Common myeloid progenitor, CD34-positive (primary cell): ENCODE data around the gene ZNF701.
A peak's percentile ranks its signal among the peaks of the same experiment; 100 is the strongest.
"Not testable (repeated sequence)": the region's sequence is repeated elsewhere in the genome, so short reads cannot be mapped to it uniquely, and the experiment has no call there.

ENCODE experiments used
- CTCF ChIA-PET: fragments of 350-600 bp; sonication (Branson Sonifier 250); formaldehyde crosslinking; loops from one replicate; lab custom pipeline; 2021; ENCODE audit warnings: antibody characterized with exemption; lab: Charles Lee
- POLR2A ChIA-PET: fragments of 350-600 bp; sonication (Branson Sonifier 250); formaldehyde crosslinking; loops from one replicate; lab custom pipeline; 2021; ENCODE audit warnings: antibody characterized with exemption; lab: Charles Lee
- DNase-seq, 3 donors: peaks; one replicate each; pipeline versions ENCODE4 v3.0.0 to v3.0.0-alpha.2; 2013
- H3K27ac ChIP-seq, 2 experiments: 1 replicate in 1 of 2; 2 replicates in 1 of 2; pipeline ENCODE4 v1.7.0; 2013; ENCODE audit warnings: inconsistent platforms in 2 of 2, low read length in 2 of 2, mild to moderate bottlenecking in 2 of 2, low read depth in 1 of 2, moderate library complexity in 1 of 2; ENCODE audit not compliant: severe bottlenecking in 2 of 2, insufficient read depth in 1 of 2, poor library complexity in 1 of 2
- H3K27me3 ChIP-seq, 5 experiments: replicated peaks in 2 of 5; 1 replicate in 3 of 5; 2 replicates in 2 of 5; pipeline versions ENCODE4 v1.6.1 to v1.7.0; 2013; ENCODE audit warnings: low read length in 4 of 5, mild to moderate bottlenecking in 2 of 5, moderate library complexity in 2 of 5, inconsistent platforms in 1 of 5; ENCODE audit not compliant: insufficient read depth in 5 of 5, control insufficient read depth in 4 of 5
- H3K36me3 ChIP-seq, 4 experiments: 1 replicate in 2 of 4; 2 replicates in 2 of 4; pipeline versions ENCODE4 v1.6.1 to v1.7.0; 2013; ENCODE audit warnings: low read length in 3 of 4, control low read depth in 1 of 4, mild to moderate bottlenecking in 1 of 4; ENCODE audit not compliant: control insufficient read depth in 4 of 4, insufficient read depth in 4 of 4
- H3K4me1 ChIP-seq, 4 experiments: 1 replicate in 3 of 4; 2 replicates in 1 of 4; pipeline versions ENCODE4 v1.6.1 to v1.7.1; 2013; ENCODE audit warnings: low read length in 3 of 4, mild to moderate bottlenecking in 3 of 4, control low read depth in 1 of 4, inconsistent platforms in 1 of 4, moderate library complexity in 1 of 4; ENCODE audit not compliant: control insufficient read depth in 4 of 4, insufficient read depth in 4 of 4; ENCODE audit errors: control extremely low read depth in 1 of 4
- H3K4me3 ChIP-seq, 7 experiments: 1 replicate in 4 of 7; 2 replicates in 3 of 7; pipeline versions ENCODE4 v1.5.1 to v1.7.0; 2013; ENCODE audit warnings: mild to moderate bottlenecking in 7 of 7, low read length in 6 of 7, moderate library complexity in 6 of 7, inconsistent platforms in 2 of 7, low read depth in 2 of 7, control low read depth in 1 of 7; ENCODE audit not compliant: insufficient read depth in 4 of 7, control insufficient read depth in 1 of 7; ENCODE audit errors: extremely low read depth in 1 of 7
- H3K9me3 ChIP-seq, 5 experiments: 1 replicate in 4 of 5; 2 replicates in 1 of 5; pipeline versions ENCODE4 v1.6.1 to v1.7.1; 2013; ENCODE audit warnings: low read length in 4 of 5, mild to moderate bottlenecking in 2 of 5, inconsistent platforms in 1 of 5, low read depth in 1 of 5, moderate library complexity in 1 of 5; ENCODE audit not compliant: control insufficient read depth in 4 of 5, insufficient read depth in 2 of 5; ENCODE audit errors: control extremely low read depth in 1 of 5
- WGBS: methylation state at CpG from one replicate; pipeline ENCODE4 v1.1.5; 2013; ENCODE audit not compliant: insufficient coverage; 5-methylcytosine and 5-hydroxymethylcytosine counted together

The ZNF701 gene

DNA sequence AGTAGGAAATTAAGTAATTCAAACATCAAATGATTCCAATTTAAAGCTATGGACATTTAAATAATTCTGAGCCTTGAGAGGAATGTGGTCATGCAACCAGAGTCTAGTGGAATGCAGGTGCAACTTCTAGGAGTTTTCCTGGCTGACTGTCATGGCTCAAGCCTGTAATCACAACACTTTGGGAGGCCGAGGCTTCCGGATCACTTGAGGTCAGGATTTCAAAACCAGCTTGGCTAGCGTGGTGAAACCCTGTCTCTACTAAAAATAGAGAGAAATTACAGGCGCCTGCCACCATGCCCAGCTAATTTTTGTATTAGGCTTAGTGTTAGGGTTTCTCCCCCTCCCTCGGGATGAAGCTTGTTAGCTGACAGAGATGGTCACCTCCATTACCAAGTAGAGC is 36.2 kb upstream of the ZNF701 start:
- no peak overlapping the region for H3K27ac ChIP-seq
- WGBS = 97% methylated on average over 3 of the region's 5 CpGs

DNA sequence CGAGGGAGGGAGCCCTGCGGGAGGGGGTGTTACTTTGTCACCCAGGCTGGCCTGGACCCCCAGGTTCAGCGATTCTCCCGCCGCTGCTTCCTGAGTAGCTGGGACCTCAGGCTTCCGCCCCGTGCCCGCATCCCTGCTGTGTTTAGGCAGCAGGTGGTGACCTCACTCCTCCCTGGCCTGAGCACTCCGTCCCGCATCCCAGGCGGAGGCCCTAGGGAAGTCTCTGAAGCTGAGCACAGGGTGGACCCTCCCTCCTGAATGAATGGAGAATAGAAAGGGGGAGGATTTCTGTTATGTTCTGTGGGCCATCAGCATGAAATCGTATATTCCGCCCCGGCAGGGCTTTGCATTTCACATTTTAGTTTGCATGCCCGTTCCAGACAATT is 34.7 kb upstream of the ZNF701 start:
- POLR2A ChIA-PET, CTCF ChIA-PET, H3K27me3 ChIP-seq, H3K27ac ChIP-seq: not testable (repeated sequence)
- Histone ChIP-seq H3K4me3 (peak overlapping the region; percentile 44 to 90 (median 79)), H3K36me3 (peaks cover 0 to 12% (median 5%) of the 10 kb centered on the region in 4 experiments), H3K4me1 (peaks cover 0 to 17% (median 10%) of the 10 kb centered on the region in 4 experiments), H3K9me3 (peaks cover 0 to 10% (median 4%) of the 10 kb centered on the region in 5 experiments)
- peak in 2 of 3 donors; percentile 63 to 67 for DNase-seq
- 0% methylated on average over 3 of the region's 15 CpGs for WGBS

More for the DNA sequence above, 36.2 kb upstream of the ZNF701 start:
- H3K4me1 ChIP-seq = peaks cover 0 to 17% (median 10%) of the 10 kb centered on the region in 4 experiments
- H3K9me3 ChIP-seq = peaks cover 0 to 1% (median 0%) of the 10 kb centered on the region in 5 experiments
- H3K4me3 ChIP-seq = no peak overlapping the region
- H3K27me3 ChIP-seq = no peaks in the 10 kb centered on the region
- DNase-seq = no peak
- POLR2A ChIA-PET = no interaction called here
- H3K36me3 ChIP-seq = peaks cover 0 to 8% (median 2%) of the 10 kb centered on the region in 4 experiments
- CTCF ChIA-PET = no interaction called here

DNA sequence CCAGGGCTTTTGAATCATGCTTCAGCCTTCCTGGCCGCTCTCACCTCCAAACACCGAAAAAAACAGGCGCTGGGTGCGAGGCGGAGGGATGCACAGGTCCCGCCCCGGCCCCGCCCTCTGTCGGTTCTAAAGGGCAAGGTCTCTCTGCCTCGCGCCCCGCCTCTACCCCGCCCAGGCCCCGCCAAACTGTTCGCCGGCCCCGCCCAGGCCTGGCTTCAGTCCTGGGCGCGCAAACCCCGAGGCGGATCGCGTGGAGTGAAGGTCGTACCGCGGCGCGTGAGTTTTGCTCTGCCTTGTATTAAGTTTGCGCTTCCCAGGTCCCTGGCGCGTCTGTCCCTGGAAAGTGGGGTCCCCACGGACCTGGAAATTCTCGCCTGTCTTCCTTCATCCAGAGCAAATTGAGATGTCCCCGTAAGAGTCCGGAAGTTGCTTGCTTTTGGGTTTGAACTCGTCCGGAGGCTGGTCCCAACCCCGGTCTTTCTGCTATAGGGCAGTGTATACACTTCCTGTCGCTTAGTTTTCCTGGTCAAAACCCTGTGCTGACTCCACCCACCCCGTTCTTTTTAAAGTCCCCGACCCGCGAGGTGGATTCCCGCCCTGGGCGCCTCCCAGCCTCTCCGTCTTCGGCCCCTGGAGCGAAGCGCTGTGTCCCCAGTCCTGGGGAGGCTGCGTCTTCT is 34.2 kb upstream of the ZNF701 start:
- Histone ChIP-seq H3K36me3 (peaks cover 0 to 17% (median 5%) of the 10 kb centered on the region in 4 experiments), H3K4me1 (peaks cover 0 to 17% (median 10%) of the 10 kb centered on the region in 4 experiments), H3K27me3 (no peaks in the 10 kb centered on the region), H3K27ac (peak overlapping the region; percentile 46 to 81), H3K4me3 (peak overlapping the region; percentile 69 to 90 (median 79)), H3K9me3 (peaks cover 0 to 14% (median 4%) of the 10 kb centered on the region in 5 experiments)
- DNase-seq = peak; percentile 87 to 93 (median 93)
- WGBS = 3% methylated on average over 49 of the region's 50 CpGs
- CTCF ChIA-PET = no interaction called here
- POLR2A ChIA-PET = no interaction called here

DNA sequence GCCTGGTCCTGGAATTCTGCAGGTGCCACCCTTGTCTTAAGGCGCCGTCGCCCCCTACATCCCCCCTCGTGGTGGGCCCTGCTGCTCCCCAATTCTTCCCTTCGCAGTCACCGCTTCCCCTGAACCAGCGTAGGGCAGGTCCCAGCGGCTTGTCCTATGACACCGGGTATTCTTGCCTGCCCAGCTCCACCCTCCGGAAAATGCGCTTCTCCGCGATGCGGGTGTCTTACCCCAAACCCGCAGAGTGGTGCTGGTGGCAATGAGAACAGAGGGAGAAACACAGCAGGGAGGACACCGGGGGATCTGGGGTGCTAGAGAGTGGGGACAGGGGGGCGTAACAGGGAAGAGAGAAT is 33.7 kb upstream of the ZNF701 start:
- Histone ChIP-seq H3K9me3 (peaks cover 0 to 15% (median 4%) of the 10 kb centered on the region in 5 experiments), H3K4me1 (peaks cover 0 to 17% (median 10%) of the 10 kb centered on the region in 4 experiments), H3K27me3 (no peaks in the 10 kb centered on the region), H3K36me3 (peaks cover 0 to 20% (median 7%) of the 10 kb centered on the region in 4 experiments), H3K27ac (peak overlapping the region; percentile 46 to 81), H3K4me3 (peak overlapping the region; percentile 69 to 90 (median 79))
- POLR2A ChIA-PET = no interaction called here
- WGBS = 13% methylated on average over 14 of the region's 17 CpGs
- CTCF ChIA-PET = no interaction called here
- peak; percentile 42 to 81 (median 75) for DNase-seq

DNA sequence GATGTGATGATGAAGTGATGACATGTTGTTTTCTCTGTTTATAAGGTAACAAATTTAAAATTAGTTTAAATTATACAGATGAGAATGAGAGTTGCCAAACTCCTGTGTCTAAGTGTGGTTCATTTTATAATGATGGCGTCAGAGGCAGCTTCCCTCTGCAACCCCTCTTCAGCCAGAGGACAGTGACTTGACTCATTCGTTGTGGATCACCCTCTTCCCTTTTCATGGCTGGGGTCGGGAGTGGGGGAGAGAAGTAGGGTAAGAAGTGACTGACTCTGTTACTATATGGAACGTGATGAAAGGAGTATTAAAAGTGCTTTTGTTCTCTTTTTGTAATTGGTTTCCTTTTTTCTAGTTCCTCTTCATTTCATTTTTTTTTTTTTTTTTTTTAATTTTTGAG is 31.3 kb upstream of the ZNF701 start:
- CTCF ChIA-PET, POLR2A ChIA-PET, H3K4me3 ChIP-seq, DNase-seq, H3K27me3 ChIP-seq, H3K27ac ChIP-seq: not testable (repeated sequence)
- peaks cover 0 to 35% (median 16%) of the 10 kb centered on the region in 4 experiments for H3K36me3 ChIP-seq
- H3K4me1 ChIP-seq = peaks cover 0 to 20% (median 14%) of the 10 kb centered on the region in 4 experiments
- WGBS = no CpG with 5 or more reads among the region's 4 CpGs
- H3K9me3 ChIP-seq = peaks cover 0 to 27% (median 13%) of the 10 kb centered on the region in 5 experiments

DNA sequence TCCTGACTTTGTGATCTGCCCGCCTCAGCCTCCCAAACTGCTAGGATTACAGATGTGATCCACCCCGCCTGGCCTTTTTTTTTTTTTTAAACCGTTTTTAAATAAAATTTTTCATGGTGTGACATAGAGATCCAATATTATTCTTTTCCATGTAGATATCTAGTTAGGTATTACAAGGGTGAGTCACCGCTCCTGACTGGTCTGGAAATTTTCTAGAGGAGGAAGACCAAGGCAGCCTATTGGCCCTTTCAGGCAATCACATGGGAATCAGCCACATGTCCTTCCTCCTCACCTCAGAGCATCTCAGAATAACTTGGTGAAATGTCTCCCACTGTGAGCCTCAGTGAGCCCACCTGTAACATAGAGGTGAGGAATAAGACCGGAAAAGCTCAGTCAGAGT is 28.9 kb upstream of the ZNF701 start:
- H3K4me3 ChIP-seq, H3K27me3 ChIP-seq, H3K27ac ChIP-seq, DNase-seq, POLR2A ChIA-PET, CTCF ChIA-PET: not testable (repeated sequence)
- Histone ChIP-seq H3K4me1 (peaks cover 0 to 12% (median 8%) of the 10 kb centered on the region in 4 experiments), H3K36me3 (peaks cover 8 to 59% (median 34%) of the 10 kb centered on the region in 4 experiments), H3K9me3 (peaks cover 0 to 47% (median 32%) of the 10 kb centered on the region in 5 experiments)
- 100% methylated on average over 2 of the region's 5 CpGs for WGBS

DNA sequence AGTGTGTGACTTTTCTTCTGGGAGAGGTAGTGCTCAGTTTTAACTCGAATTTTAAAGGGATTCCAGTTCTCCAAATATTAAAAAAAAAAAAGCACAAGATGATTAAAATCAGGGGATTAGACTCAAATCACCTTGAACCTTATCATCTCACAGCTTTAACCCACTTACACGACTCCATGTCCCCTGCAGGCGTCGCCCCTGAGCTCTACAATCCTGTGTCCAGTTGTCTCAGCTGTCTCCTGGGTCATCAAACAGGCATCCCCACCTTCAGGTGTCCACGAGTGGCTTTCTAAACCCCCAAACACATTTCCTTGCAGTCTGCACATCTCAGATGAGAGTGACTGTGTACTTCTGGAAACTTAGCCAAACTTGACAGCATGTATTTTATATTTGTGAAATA is 28.5 kb upstream of the ZNF701 start:
- Histone ChIP-seq H3K4me1 (peaks cover 0 to 9% (median 4%) of the 10 kb centered on the region in 4 experiments), H3K4me3 (no peak overlapping the region), H3K27ac (no peak overlapping the region), H3K9me3 (peaks cover 0 to 51% (median 35%) of the 10 kb centered on the region in 5 experiments), H3K36me3 (peaks cover 8 to 63% (median 36%) of the 10 kb centered on the region in 4 experiments), H3K27me3 (no peaks in the 10 kb centered on the region)
- ChIA-PET POLR2A (no interaction called here), CTCF (no interaction called here)
- no peak for DNase-seq
- 95% methylated on average over 4 of the region's 5 CpGs for WGBS
